Mucosa of gallbladder (tissue), 1 donor: ENCODE measurements around the gene STK16. TPM values are rescaled to one million over a fixed set of nuclear protein-coding genes. Genes with fewer than 3 reads are reported as not detected.

Experiments used
- total RNA-seq: library from RNA; stranded (reverse); gene quantifications from one replicate; pipeline ENCODE4 v1.2.1, GENCODE V29; 2021
- donor health status: DM: no; HTN: no; CAD: no.

The STK16 gene
- total RNA-seq, 1 donor from 2014 or later = 27.5 TPM

Other genes starting within 250 kb of the STK16 start
- gene CFAP65, start 204.0 kb upstream of the STK16 start, total RNA-seq = 0.29 TPM
- gene IHH, start 184.6 kb upstream of the STK16 start, total RNA-seq = 12.8 TPM
- gene NHEJ1, start 84.7 kb upstream of the STK16 start, total RNA-seq = 8.7 TPM
- 4.7 TPM for gene SLC23A3, start 75.5 kb upstream of the STK16 start, total RNA-seq
- gene CNPPD1, start 68.6 kb upstream of the STK16 start, total RNA-seq = 81.2 TPM
- gene RETREG2, start 67.2 kb upstream of the STK16 start, total RNA-seq = 116 TPM
- 52.6 TPM for gene ZFAND2B, start 38.7 kb upstream of the STK16 start, total RNA-seq
- 65.8 TPM for gene ABCB6, start 26.5 kb upstream of the STK16 start, total RNA-seq
- 73.1 TPM for gene ATG9A, start 15.8 kb upstream of the STK16 start, total RNA-seq
- 74.4 TPM for gene ANKZF1, start 15.7 kb upstream of the STK16 start, total RNA-seq
- 22.2 TPM for gene GLB1L, start within 50 bp of the STK16 start, total RNA-seq
- not detected for gene TUBA4B, start 7.8 kb downstream of the STK16 start, total RNA-seq
- 40.6 TPM for gene TUBA4A, start 8.4 kb downstream of the STK16 start, total RNA-seq
- 161 TPM for gene DNAJB2, start 33.9 kb downstream of the STK16 start, total RNA-seq
- 0.60 TPM for gene PTPRN, start 63.9 kb downstream of the STK16 start, total RNA-seq
- not detected for gene RESP18, start 87.3 kb downstream of the STK16 start, total RNA-seq
- gene DNPEP, start 142.4 kb downstream of the STK16 start, total RNA-seq = 58.5 TPM
- 3,602 TPM for gene DES, start 172.9 kb downstream of the STK16 start, total RNA-seq
- gene SPEG, start 189.4 kb downstream of the STK16 start, total RNA-seq = 80.5 TPM